PC-9 (cell line): ENCODE data around the gene PNPO. TPM values are rescaled to one million over a fixed set of nuclear protein-coding genes. Genes with fewer than 3 reads are reported as not detected.

ENCODE experiments used
- BruUV-seq: library from RNA; stranded (reverse); fragments of 400-500 nt; replicated peaks from 2 replicates; lab custom pipeline; 2021; lab: Mats Ljungman, UMichigan
- CTCF ChIA-PET: fragments of 300-600 bp; sonication (Branson Sonifier 250); formaldehyde crosslinking; loops from one replicate; lab custom pipeline; 2022; ENCODE audit warnings: antibody characterized with exemption; lab: Charles Lee
- POLR2A ChIA-PET: fragments of 300-600 bp; sonication (Branson Sonifier 250); formaldehyde crosslinking; loops from one replicate; lab custom pipeline; 2022; ENCODE audit warnings: antibody characterized with exemption; ENCODE audit not compliant: unreplicated experiment; lab: Charles Lee
- DNase-seq, 2 experiments: peaks; one replicate each; pipeline versions ENCODE4 v3.0.0 to v3.0.0-alpha.2; 2015 to 2022; ENCODE audit warnings: mixed read lengths in 1 of 2
- H2AFZ ChIP-seq: fragments of 200-600 bp; sonication (generic); 2 replicates; pipeline ENCODE4 v1.8.1; 2017; ENCODE audit warnings: antibody characterized with exemption
- H3F3A ChIP-seq: fragments of 200-600 bp; sonication (generic); 2 replicates; pipeline ENCODE4 v1.8.1; 2017; ENCODE audit warnings: antibody characterized with exemption, mild to moderate bottlenecking, low read depth; ENCODE audit not compliant: insufficient read depth
- H3K27ac ChIP-seq: fragments of 200-600 bp; sonication (generic); 2 replicates; pipeline ENCODE4 v1.6.1; 2016; ENCODE audit warnings: mixed run types
- H3K27me3 ChIP-seq: fragments of 200-600 bp; sonication (generic); 2 replicates; pipeline ENCODE4 v1.6.1; 2016; ENCODE audit warnings: low read depth, mixed run types; ENCODE audit not compliant: insufficient read depth
- H3K36me3 ChIP-seq: fragments of 200-600 bp; sonication (generic); 2 replicates; pipeline ENCODE4 v1.6.1; 2016; ENCODE audit warnings: low read depth, mixed run types
- H3K4me1 ChIP-seq: fragments of 200-600 bp; sonication (generic); replicated peaks from 2 replicates; pipeline ENCODE4 v1.6.1; 2016; ENCODE audit warnings: mixed run types; ENCODE audit not compliant: insufficient read depth
- H3K4me2 ChIP-seq: fragments of 200-600 bp; sonication (generic); 2 replicates; pipeline ENCODE4 v1.6.1; 2017; ENCODE audit warnings: mixed run types
- H3K4me3 ChIP-seq: fragments of 200-600 bp; sonication (generic); 2 replicates; pipeline ENCODE4 v1.6.1; 2016; ENCODE audit warnings: mixed run types
- H3K79me2 ChIP-seq: fragments of 200-600 bp; sonication (generic); 2 replicates; pipeline ENCODE4 v1.6.1; 2017; ENCODE audit warnings: low read depth, mixed run types
- H3K9me2 ChIP-seq: fragments of 200-600 bp; sonication (generic); 2 replicates; pipeline ENCODE4 v1.8.1; 2017; ENCODE audit warnings: mild to moderate bottlenecking; ENCODE audit not compliant: insufficient read depth
- H3K9me3 ChIP-seq: fragments of 200-600 bp; sonication (generic); 2 replicates; pipeline ENCODE4 v1.8.1; 2016; ENCODE audit warnings: low read depth; ENCODE audit not compliant: insufficient read depth
- H4K20me1 ChIP-seq: fragments of 200-600 bp; sonication (generic); 2 replicates; pipeline ENCODE4 v1.8.1; 2017; ENCODE audit not compliant: insufficient read depth
- CTCF ChIP-seq: fragments of 200-600 bp; sonication (generic); conservative IDR thresholded peaks from 2 replicates; pipeline ENCODE4 v1.6.1; 2017; ENCODE audit warnings: mixed run types, antibody characterized with exemption, mild to moderate bottlenecking, moderate library complexity
- EZH2 ChIP-seq: fragments of 200-600 bp; sonication (generic); IDR thresholded peaks from 2 replicates; pipeline ENCODE4 v1.8.0; 2017; ENCODE audit warnings: antibody characterized with exemption, low read depth
- intact Hi-C: fragments of 100-400 bp; cut with micrococcal nuclease; formaldehyde crosslinking; loops from one replicate; pipeline ENCODE4 v1.10.0; 2022; ENCODE audit not compliant: unreplicated experiment
- total RNA-seq: library from RNA; stranded (reverse); gene quantifications from 2 replicates; pipeline ENCODE4 v1.2.3, GENCODE V29; 2021

Gene PNPO
- total RNA-seq, 1 experiment from 2014 or later = 40.2 TPM

GRCh38 chr17:47957591-47958490, 16.5 kb downstream of the PNPO start, which contains the start of gene PRR15L:
PRR15L (minus strand) TSS chr17:47957883; CDS start chr17:47953234, 4,649 bp downstream.
- no peaks in the 10 kb centered on the region for H4K20me1 ChIP-seq
- no peaks in the 10 kb centered on the region for H3K27me3 ChIP-seq
- intact Hi-C loops = no loop called here
- H3F3A ChIP-seq = peaks cover 24% of the 10 kb centered on the region; the same call in 1 of the 2 replicates
- H3K9me2 ChIP-seq = no peaks in the 10 kb centered on the region
- peaks cover 25% of the 10 kb centered on the region; the same call in 1 of the 2 replicates for H3K79me2 ChIP-seq
- no peak for TF ChIP-seq CTCF
- TF ChIP-seq EZH2 = no peak
- H3K36me3 ChIP-seq = no peaks in the 10 kb centered on the region
- no peak within 1 kb of the TSS for H2AFZ ChIP-seq
- peak within 1 kb of the TSS; percentile 88 for H3K27ac ChIP-seq
- peak within 1 kb of the TSS; percentile 88 for H3K4me2 ChIP-seq
- ChIA-PET POLR2A (interaction anchor here (0.5 to 1.1 kb wide), 5 partner anchors 11 to 1689 kb away, joined by 4 to 24 read pairs (median 7); partner anchors contain the start of gene NFE2L1), CTCF (interaction anchor here (0.7 to 1.2 kb wide), 4 partner anchors 8 to 768 kb away, joined by 3 to 6 read pairs (median 4); partner anchors contain the start of gene CDK5RAP3)
- BruUV-seq = no TSS peak
- peaks cover 62% of the 10 kb centered on the region for H3K4me1 ChIP-seq
- H3K4me3 ChIP-seq = peak within 1 kb of the TSS; percentile 48
- no peaks in the 10 kb centered on the region for H3K9me3 ChIP-seq
- DNase-seq = peak; percentile 76 to 93

- H3K4me3 ChIP-seq = no peak overlapping the region
- no peaks in the 10 kb centered on the region for H3K36me3 ChIP-seq
- H3K27me3 ChIP-seq = no peaks in the 10 kb centered on the region
- H2AFZ ChIP-seq = no peak overlapping the region
- intact Hi-C loops = loop anchor here (1.0 kb wide), 1 partner anchor 8 kb away; no protein-coding TSS in a partner anchor
- no peaks in the 10 kb centered on the region for H4K20me1 ChIP-seq
- H3K9me2 ChIP-seq = no peaks in the 10 kb centered on the region
- peaks cover 24% of the 10 kb centered on the region; the same call in 1 of the 2 replicates for H3F3A ChIP-seq
- peak overlapping the region; percentile 14; the same call in 1 of the 2 replicates for H3K27ac ChIP-seq
- no peaks in the 10 kb centered on the region for H3K9me3 ChIP-seq
- H3K79me2 ChIP-seq = peaks cover 20% of the 10 kb centered on the region; the same call in 1 of the 2 replicates
- H3K4me1 ChIP-seq = peaks cover 62% of the 10 kb centered on the region
- POLR2A ChIA-PET = interaction anchor here (0.5 to 1.0 kb wide), 4 partner anchors 10 to 141 kb away, joined by 3 to 6 read pairs (median 6); no protein-coding TSS in a partner anchor
- DNase-seq = peak; percentile 48 to 68
- CTCF ChIA-PET = interaction anchor here (0.9 to 1.0 kb wide), 2 partner anchors 10 kb away, joined by 3 to 4 read pairs; no protein-coding TSS in a partner anchor
- BruUV-seq = no TSS peak
- no peak for TF ChIP-seq CTCF
- TF ChIP-seq EZH2 = no peak
- peak overlapping the region; percentile 41 for H3K4me2 ChIP-seq
Measured at GRCh38 chr17:47959825-47960655, 18.7 kb downstream of the PNPO start.
